Choroid plexus epithelial cell (primary cell): ENCODE data around the gene CORIN.
A peak's percentile ranks its signal among the peaks of the same experiment; 100 is the strongest.

Experiments
- DNase-seq: peaks from one replicate; pipeline ENCODE4 v3.0.0-alpha.2; 2010; ENCODE audit warnings: low read depth
- H3K4me3 ChIP-seq: 2 replicates; pipeline ENCODE4 v1.5.1; 2011; ENCODE audit warnings: low read depth, mild to moderate bottlenecking, control low read depth, low read length, moderate library complexity
- TF ChIP-seq, protein P1 (sequence below): conservative IDR thresholded peaks from 2 replicates; pipeline ENCODE4 v1.5.1; 2011; ENCODE audit warnings: low read depth, mild to moderate bottlenecking, control low read depth, inconsistent platforms, low read length, moderate library complexity

Gene CORIN

GRCh38 chr4:47801481-47802002, 36.3 kb downstream of the CORIN start:
- H3K4me3 ChIP-seq: no peak overlapping the region
- no peak for DNase-seq
- TF ChIP-seq, protein P1, sequence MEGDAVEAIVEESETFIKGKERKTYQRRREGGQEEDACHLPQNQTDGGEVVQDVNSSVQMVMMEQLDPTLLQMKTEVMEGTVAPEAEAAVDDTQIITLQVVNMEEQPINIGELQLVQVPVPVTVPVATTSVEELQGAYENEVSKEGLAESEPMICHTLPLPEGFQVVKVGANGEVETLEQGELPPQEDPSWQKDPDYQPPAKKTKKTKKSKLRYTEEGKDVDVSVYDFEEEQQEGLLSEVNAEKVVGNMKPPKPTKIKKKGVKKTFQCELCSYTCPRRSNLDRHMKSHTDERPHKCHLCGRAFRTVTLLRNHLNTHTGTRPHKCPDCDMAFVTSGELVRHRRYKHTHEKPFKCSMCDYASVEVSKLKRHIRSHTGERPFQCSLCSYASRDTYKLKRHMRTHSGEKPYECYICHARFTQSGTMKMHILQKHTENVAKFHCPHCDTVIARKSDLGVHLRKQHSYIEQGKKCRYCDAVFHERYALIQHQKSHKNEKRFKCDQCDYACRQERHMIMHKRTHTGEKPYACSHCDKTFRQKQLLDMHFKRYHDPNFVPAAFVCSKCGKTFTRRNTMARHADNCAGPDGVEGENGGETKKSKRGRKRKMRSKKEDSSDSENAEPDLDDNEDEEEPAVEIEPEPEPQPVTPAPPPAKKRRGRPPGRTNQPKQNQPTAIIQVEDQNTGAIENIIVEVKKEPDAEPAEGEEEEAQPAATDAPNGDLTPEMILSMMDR: no peak

- TF ChIP-seq, protein P1: no peak
- H3K4me3 ChIP-seq: no peak overlapping the region
- no peak for DNase-seq
Measured at GRCh38 chr4:47798165-47798564, 39.7 kb downstream of the CORIN start.

GRCh38 chr4:47791965-47792364, 45.9 kb downstream of the CORIN start:
- DNase-seq: no peak
- TF ChIP-seq, protein P1: no peak
- H3K4me3 ChIP-seq: no peak overlapping the region

DNA sequence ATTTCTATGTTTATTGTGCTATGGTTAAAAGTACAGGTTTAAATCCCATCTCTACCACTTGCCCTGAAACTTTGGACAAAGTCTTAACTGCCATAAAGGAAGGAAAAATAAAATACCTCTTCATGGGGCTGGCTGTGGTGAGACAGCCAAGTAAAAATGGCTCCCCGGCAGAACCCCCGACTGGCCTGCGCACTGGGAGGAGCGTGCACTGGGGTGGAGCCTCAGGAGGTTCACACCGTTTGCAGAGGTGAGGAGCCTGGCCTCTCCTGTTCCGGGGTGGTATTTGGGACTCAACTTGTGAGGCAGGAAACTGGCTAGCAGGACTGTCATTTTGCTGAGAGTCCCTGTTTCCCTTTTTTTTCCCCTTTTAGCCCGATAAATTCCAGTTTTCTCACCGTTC, 47.8 kb downstream of the CORIN start:
- H3K4me3 ChIP-seq: no peak overlapping the region
- TF ChIP-seq, protein P1: no peak
- DNase-seq: no peak

- DNase-seq: no peak
- TF ChIP-seq, protein P1: no peak
- H3K4me3 ChIP-seq: no peak overlapping the region
Measured at GRCh38 chr4:47788126-47788525, 49.7 kb downstream of the CORIN start.

- peak; percentile 21 for DNase-seq
- TF ChIP-seq, protein P1: no peak
- no peak overlapping the region for H3K4me3 ChIP-seq
Measured at GRCh38 chr4:47786958-47787370, 50.9 kb downstream of the CORIN start.

DNA sequence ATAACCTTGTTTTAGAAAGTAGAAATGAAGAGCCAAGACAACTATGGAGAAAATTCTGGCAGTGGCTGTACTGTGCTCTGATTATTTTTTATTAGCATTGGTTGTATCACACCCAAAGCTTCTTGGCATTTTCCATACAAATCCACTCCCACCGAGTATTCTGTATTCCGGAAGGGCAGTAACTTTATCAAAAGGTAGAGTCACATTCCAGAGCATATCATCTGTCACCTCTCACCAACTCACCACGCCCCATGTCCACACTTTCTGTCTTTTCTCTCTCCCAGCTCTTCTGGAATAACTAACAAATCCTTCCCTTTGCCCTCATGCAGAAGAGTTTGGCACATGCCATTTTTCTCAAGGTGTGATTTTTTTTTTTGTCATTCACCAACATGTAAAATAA, 52.7 kb downstream of the CORIN start:
- TF ChIP-seq, protein P1: no peak
- no peak overlapping the region for H3K4me3 ChIP-seq
- DNase-seq: no peak
